Measurements from ENCODE around the gene OSBPL3.

Gene OSBPL3

DNA sequence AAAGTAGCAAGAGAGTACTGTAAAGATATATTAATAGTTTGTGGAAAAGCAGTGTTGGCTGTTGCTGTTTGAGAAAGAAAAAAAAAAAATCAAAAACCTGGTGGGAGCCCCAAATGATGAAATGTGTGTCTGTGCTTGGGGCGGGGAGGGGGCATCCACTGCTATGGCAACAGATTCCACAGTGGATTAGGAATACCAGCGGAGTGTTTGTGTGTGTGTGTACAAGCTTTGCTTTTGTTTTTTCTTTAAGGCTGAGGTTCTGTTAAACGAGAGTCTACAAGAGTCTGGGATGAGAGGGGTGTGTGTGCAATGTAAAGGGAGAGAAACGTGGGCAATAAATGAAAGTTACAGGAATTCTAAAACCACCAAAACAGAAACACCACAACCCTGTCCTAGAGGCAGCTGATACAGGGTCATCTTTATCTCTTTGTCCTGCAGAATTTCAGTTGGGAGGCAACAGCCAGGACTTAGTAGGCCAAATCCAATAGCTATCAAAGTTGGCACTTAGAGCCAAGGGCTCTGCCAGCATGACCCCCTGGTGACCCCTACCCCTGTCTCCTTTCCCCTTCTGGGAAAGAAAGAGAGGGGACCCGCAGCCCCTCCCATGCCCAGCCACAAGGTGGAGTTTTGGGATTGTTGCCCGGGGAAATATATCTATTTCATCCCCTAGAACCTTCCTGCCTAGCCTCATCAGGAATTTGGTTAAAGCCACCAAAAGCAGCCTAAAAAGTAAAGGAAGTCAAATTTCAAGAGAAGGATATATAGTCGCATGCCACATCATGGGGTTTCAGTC is 85.4 kb downstream of the OSBPL3 start:
- in situ Hi-C loops (cut with HindIII; ENCODE audit: low pct_ligation_motif_present, low sequenced_read_pairs) = no loop called here
- no peak for DNase-seq
- Histone ChIP-seq H3K36me3 (replicated peaks) (no peaks in the 10 kb centered on the region), H3K27me3 (replicated peaks) (no peaks in the 10 kb centered on the region), H3K27ac (no peak overlapping the region), H3K4me3 (ENCODE audit: low read depth, low read length) (no peak overlapping the region)
- TF ChIP-seq, protein P1, sequence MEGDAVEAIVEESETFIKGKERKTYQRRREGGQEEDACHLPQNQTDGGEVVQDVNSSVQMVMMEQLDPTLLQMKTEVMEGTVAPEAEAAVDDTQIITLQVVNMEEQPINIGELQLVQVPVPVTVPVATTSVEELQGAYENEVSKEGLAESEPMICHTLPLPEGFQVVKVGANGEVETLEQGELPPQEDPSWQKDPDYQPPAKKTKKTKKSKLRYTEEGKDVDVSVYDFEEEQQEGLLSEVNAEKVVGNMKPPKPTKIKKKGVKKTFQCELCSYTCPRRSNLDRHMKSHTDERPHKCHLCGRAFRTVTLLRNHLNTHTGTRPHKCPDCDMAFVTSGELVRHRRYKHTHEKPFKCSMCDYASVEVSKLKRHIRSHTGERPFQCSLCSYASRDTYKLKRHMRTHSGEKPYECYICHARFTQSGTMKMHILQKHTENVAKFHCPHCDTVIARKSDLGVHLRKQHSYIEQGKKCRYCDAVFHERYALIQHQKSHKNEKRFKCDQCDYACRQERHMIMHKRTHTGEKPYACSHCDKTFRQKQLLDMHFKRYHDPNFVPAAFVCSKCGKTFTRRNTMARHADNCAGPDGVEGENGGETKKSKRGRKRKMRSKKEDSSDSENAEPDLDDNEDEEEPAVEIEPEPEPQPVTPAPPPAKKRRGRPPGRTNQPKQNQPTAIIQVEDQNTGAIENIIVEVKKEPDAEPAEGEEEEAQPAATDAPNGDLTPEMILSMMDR (IDR thresholded peaks at IDR 0.05; ENCODE audit: low read depth, low read length, missing control alignments) = peak; percentile 66

DNA sequence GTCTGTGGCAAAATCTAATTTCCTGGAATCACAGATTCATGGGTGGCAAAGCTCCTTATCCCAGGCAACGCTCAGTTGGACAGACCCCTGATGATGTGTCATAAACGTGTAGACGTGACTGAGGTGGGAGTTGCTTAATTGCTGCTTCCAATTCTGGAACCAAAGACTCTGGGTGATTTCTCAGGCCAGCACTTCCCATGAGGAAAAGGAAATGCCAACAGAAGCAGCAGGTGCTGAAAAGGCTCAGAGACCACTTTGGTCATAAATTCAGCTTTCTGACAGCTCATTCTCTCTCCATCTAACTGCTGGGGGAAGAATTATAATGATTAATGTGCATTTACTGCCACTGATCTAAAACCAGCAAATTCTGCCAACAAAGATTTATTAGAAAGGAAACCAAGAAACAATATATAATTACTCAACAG is 88.7 kb downstream of the OSBPL3 start:
- Histone ChIP-seq H3K27me3 (replicated peaks) (no peaks in the 10 kb centered on the region), H3K27ac (no peak overlapping the region), H3K36me3 (replicated peaks) (no peaks in the 10 kb centered on the region), H3K4me3 (ENCODE audit: low read depth, low read length) (no peak overlapping the region)
- TF ChIP-seq, protein P1 (IDR thresholded peaks at IDR 0.05; ENCODE audit: low read depth, low read length, missing control alignments) = no peak
- DNase-seq = no peak
- in situ Hi-C loops (cut with HindIII; ENCODE audit: low pct_ligation_motif_present, low sequenced_read_pairs) = no loop called here

DNA sequence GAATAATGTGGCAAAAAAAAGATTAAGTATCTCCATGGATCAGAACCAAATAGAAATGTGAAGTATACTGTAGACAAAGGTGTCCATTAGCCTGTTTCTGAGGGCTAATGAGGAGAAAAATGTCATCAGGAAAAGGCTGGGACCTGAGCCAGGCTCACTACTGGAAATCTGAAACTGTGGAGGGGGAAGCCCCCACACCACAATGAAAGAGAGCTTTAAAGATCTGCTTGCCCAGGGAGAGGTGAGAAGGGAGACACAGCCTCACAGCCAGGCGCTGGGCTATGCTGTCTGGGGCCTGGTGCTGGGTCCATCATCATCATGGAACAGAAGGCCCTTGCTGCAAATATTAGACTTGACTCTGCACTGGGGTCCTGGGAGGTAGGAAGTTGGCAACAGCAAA is 90.4 kb downstream of the OSBPL3 start:
- Histone ChIP-seq H3K27ac (no peak overlapping the region), H3K27me3 (replicated peaks) (no peaks in the 10 kb centered on the region), H3K36me3 (replicated peaks) (no peaks in the 10 kb centered on the region), H3K4me3 (ENCODE audit: low read depth, low read length) (no peak overlapping the region)
- in situ Hi-C loops (cut with HindIII; ENCODE audit: low pct_ligation_motif_present, low sequenced_read_pairs) = no loop called here
- TF ChIP-seq, protein P1 (IDR thresholded peaks at IDR 0.05; ENCODE audit: low read depth, low read length, missing control alignments) = no peak
- no peak for DNase-seq

DNA sequence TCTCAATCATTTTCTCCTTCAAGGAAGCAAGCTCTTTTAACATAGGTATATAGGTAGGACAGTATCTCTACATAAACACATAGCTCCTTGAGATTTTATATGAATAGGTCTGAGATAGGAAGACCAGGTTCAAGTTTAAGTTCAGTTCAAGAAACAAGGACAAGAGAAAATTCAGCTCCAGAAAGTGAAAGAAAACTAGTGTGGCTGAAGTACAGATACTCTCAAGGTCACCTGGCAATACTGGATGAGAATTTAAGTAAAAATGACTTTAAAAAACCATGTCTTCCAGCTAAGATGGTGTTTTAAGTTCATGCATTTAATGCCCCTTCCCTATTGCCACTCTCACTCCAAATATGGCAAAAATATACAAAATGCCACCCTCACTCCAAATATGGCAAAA is 91.3 kb downstream of the OSBPL3 start:
- TF ChIP-seq, protein P1 (IDR thresholded peaks at IDR 0.05; ENCODE audit: low read depth, low read length, missing control alignments) = no peak
- Histone ChIP-seq H3K4me3 (ENCODE audit: low read depth, low read length) (no peak overlapping the region), H3K27me3 (replicated peaks) (no peaks in the 10 kb centered on the region), H3K36me3 (replicated peaks) (no peaks in the 10 kb centered on the region), H3K27ac (no peak overlapping the region)
- DNase-seq = no peak
- in situ Hi-C loops (cut with HindIII; ENCODE audit: low pct_ligation_motif_present, low sequenced_read_pairs) = no loop called here

DNA sequence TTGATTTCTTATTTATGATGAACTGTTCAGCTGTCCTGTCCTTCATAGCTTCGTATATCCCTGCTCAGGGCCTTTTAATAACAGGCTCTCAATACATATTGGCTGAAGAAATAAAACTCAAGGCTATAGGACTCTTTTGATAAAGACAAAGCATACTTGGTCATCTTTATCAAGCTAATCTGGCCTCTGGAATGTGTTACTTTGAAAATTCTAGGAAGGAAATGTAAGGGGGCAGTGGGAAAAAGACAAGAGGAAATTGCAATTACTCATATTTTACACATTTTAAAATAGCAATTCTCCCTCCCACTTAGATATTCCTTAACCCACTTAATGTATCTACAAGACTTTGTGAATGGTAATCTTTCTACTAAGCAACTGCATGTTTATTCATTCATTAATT is 94.3 kb downstream of the OSBPL3 start:
- Histone ChIP-seq H3K4me3 (ENCODE audit: low read depth, low read length) (no peak overlapping the region), H3K36me3 (replicated peaks) (no peaks in the 10 kb centered on the region), H3K27me3 (replicated peaks) (no peaks in the 10 kb centered on the region), H3K27ac (no peak overlapping the region)
- no peak for DNase-seq
- TF ChIP-seq, protein P1 (IDR thresholded peaks at IDR 0.05; ENCODE audit: low read depth, low read length, missing control alignments) = no peak
- in situ Hi-C loops (cut with HindIII; ENCODE audit: low pct_ligation_motif_present, low sequenced_read_pairs) = no loop called here

DNA sequence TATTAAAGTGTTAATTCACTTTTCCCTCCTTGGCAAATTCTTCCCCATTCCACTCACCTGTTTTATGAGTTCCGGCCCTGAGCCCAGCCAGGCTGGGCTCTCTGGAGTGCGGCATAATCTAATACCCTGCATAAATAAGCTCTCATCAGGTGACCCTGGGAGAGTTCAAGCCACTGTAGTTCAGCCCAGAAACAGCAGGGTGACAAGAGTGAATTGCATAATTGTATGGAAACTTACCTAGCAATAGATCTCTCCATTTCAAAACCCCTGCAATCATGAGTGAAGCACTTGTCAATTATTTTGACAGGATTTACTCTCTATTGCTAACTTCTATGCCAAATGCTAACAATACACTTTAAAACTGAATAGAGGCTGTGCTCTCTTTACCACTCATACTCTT is 94.7 kb downstream of the OSBPL3 start:
- in situ Hi-C loops (cut with HindIII; ENCODE audit: low pct_ligation_motif_present, low sequenced_read_pairs) = no loop called here
- Histone ChIP-seq H3K4me3 (ENCODE audit: low read depth, low read length) (no peak overlapping the region), H3K27ac (no peak overlapping the region), H3K27me3 (replicated peaks) (no peaks in the 10 kb centered on the region), H3K36me3 (replicated peaks) (no peaks in the 10 kb centered on the region)
- no peak for DNase-seq
- TF ChIP-seq, protein P1 (IDR thresholded peaks at IDR 0.05; ENCODE audit: low read depth, low read length, missing control alignments) = no peak

Measured in brain microvascular endothelial cell (primary cell).